NK-92 treated with Interleukin-12 subunit alpha and Interleukin-12 subunit beta, amount 100 ng/mL, for 24 hours (cell line): ENCODE measurements around the gene RNF148.
"Not testable (repeated sequence)": the region's sequence is repeated elsewhere in the genome, so short reads cannot be mapped to it uniquely, and the experiment has no call there.

Source experiments
- DNase-seq: peaks from one replicate; lab custom pipeline; 2025; lab: John Stamatoyannopoulos, UW

The RNF148 gene

DNA sequence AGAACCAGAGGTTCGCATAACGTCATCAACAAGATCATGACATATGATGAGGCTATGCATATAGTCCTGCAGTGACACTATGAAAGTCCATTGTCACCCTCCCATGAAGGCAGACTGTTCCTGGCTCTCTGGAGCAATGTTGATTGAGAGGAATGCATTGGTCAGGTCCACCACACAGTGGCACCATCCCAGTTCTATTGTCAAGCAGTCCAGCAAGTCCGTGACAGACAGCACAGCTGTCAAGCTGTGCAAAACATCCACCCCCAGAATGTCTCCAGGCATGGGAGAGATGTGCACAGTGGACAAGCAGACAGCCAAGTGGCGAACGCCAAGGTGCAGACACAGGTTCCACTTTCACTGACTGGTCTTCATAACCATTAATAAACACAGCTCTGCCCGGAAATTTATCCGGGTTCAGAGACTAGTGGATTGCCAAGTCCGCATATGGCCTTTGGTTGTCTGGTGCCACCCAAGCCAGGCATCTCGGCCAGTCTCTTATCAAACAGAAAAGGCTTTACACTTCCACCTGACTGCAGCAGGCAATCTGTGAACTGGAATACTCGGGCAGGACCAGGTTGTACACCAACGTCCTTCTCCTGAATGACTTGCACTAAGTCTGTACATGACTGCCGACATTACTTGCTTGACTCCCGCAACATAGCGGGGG lies 11.0 kb downstream of the RNF148 start:
- no peak for DNase-seq

DNA sequence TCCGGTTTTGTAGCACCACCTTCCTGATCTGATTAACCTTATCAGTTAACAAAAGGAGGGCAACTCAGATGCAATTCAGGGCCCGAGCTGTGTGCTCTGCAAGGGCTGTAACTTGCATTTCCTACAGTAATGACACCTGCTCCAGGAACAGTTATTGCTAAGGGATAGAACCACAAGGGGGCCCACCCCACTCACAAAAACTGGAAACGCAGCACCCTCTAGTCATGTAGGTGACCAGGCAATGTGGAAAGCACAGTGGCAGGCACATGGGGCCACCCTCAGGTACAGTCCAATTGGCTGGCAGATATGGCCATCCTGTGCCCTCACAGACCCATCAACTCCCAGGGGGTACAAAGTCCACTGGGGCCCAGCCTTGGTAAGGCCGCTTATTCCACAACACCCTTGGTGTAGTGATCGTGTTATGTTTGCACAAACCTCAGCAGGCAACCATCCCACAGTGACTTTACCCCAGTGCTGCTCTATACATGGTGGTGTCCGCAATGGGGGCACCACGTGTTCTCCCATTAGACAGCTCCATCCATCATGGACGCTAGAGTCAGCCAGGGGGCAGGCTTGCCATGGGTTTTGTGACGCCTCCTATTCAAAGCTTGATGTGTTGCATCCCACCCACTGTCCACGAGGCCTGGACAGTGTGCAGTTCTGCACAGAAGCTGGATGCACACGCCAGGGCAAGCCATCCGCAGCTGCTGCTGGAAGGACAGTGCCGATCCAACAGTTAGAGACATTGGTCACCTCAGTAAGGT lies 13.2 kb downstream of the RNF148 start:
- no peak for DNase-seq

DNA sequence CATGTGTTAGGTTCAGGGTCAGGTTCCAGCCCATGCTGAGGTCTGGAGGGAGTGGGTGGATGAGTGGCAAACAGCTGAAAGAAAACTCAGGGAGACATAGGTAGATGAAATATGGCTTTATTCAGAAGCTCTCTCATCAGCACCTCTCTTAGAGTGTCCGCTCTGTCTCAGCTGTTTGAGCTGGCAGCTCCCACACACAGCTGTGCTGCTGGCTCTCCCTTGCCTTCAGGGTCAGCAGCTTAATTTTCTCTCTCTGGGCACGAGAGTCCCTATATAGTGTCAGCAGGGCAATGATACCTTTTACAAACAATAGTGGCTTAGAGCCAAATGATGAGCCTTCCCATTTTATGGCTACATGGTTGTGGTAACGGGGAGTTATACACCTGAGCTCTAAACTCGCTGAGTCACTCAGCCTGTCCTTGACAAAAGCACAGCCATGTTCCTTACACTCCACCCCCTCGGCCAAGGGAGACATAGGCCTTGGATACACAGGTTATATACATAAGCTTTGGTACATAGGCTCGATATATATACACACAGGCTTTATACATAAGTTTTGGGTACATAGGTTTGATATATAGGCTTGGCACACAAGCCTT lies 14.2 kb downstream of the RNF148 start:
- no peak for DNase-seq

DNA sequence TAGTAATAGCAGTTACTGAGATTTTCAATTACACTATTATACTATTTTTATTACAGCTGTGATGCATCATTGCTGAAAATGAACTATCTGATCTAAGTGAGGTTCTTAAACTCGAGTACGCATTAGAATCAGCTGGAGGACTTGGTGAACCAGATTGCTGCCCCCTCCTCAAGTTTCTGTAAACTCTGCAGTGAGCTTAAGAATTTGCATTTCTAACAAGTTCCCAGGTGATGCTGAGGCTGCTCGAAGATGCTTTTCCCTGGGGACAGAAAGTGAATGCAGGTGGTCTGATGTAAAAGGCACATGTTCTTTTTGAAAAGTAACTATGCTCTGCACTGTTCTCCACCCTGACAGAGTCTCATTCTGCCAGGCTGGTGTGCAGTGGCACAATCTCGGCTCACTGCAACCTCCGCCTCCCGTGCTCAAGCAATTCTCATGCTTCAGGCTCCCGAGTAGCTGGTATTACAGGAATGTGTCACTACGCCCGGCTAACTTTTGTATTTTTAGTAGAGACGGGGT lies 16.3 kb downstream of the RNF148 start:
- DNase-seq, result no peak

DNA sequence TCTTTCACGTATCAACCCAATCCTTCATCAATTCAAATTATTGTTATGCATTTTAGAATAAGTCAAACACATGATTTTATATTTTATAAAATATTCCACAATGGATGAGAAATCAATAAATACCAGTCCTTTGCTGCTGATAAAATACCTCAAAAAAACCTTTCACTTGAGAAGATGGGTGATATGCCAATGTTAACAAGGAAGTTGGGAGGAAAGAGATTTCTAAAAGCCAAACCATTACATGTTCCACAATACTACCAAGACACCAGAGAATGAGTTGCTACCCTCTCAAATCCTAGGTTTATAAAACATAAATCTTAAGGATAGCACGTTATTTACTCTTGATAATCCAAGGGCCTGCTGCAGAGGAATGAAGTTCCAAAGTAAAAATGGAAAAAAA lies 18.2 kb downstream of the RNF148 start:
- no peak for DNase-seq

DNA sequence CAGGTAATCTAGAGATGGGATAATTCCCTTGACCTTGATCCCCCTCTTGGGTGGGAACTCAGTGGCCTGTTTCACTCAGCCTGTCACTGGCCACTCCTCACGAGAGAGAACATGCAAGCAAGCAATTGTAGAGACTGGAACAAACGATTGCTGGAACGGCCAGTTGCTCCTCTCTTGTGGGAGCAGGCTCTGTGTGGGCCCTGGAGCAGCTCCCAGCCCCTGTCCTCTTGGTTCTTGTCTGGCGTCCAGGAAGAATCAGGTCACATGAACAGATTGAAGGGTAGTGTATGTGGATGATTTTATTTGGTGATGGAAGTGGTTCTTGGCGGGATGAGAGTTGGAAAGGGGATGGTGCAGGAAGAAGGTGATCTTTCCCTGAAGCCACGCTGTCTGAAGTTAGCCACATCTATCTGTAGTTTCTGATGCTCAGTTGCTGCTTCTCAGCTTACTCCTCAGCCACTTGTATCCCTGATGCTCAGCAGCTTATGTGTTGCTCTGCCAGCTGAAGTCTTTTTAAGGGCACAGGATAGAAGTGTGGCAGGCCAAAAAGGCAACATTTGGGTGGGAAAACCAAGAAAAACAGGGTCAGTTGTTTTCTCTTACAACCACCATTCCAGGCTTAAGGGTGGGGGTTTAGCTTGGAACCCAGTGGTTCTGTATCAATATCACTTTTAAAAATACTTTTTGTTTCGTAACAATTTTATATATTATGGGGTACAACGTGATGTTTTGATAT lies 19.7 kb downstream of the RNF148 start:
- DNase-seq, result no peak

DNA sequence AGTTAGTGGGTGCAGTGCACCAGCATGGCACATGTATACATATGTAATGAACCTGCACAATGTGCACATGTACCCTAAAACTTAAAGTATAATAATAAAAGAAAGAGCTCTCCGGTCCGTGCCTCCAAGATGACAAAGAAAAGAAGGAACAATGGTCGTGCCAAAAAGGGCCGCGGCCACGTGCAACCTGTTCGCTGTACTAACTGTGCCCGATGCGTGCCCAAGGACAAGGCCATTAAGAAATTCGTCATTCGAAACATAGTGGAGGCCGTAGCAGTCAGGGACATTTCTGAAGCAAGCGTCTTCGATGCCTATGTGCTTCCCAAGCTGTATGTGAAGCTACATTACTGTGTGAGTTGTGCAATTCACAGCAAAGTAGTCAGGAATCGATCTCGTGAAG lies 21.5 kb downstream of the RNF148 start:
- not testable (repeated sequence) for DNase-seq

DNA sequence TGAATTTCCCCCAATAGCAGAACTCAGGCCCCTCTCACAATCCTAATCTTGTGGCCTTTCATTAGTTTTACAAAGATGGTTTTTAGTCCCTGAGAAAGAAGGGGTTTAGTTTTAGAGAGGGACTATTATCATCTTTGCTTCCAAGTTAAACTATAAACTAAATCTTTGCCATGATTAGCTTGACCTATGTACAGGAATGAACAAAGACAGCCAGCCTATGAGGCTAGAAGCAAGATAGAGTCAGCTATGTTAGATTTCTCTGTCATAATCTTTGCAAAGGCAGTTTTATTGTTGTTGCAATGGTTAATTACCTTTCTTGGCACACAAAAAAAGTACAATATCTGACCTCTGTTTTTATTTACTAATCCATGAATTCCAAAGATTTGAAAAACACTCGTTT lies 22.9 kb downstream of the RNF148 start:
- DNase-seq, result no peak

DNA sequence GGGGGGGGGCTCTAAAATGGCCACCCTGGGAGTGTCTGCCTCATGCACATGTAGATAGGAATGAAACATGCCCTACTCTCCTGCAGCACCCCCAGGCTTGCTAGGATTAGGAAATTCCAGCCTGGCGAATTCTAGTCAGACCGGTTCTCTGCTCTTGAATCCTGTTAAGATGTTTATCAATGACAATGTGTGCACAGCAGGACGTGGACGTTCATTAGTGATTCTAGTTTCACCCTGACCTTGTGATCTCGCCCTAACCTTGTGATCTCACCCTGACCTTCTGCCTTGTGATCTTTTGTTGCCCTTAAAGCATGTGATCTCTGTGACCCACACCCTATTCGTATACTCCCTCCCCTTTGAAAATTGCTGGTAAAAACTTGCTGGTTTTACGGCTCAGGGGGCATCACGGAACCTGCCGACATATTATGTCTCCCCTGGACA lies 23.4 kb downstream of the RNF148 start:
- DNase-seq, result not testable (repeated sequence)

DNA sequence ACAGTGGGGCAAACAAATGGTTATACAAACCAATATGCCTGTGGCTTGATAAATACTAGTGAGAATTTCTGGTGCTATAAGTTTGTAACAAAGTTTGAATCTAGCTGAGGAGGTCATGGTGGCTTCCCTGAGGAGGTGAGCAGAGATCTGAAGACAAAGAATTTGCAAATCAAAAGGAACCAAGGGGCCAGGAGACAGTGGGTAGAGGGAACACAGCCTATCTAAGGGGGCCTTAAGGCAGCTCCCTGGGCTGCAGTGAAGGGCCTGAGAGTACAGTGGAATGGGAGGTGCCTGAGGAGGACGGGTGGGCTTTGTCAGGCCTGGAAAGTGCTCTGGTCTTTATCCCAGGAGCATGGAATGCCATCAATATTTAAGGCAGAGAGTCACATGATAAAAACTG lies 25.6 kb downstream of the RNF148 start:
- no peak for DNase-seq

DNA sequence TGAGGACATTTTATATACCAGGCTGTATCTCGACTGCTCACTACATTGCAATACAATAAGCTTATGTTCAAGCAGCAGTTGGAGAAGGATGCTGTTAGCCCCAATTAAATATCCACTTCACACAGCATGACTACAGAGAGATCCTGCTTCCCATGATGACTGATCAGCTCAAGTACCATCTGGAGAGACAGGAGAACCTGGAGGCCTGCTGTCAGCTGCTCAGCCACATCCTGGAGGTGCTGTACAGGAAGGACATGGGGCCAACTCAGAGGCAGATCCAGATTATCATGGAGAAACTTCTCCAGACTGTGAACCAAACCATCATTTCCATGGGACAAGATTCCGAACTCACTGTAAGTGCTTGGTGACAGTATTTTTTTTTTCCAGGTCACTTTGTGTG lies 26.3 kb downstream of the RNF148 start:
- DNase-seq, result no peak

DNA sequence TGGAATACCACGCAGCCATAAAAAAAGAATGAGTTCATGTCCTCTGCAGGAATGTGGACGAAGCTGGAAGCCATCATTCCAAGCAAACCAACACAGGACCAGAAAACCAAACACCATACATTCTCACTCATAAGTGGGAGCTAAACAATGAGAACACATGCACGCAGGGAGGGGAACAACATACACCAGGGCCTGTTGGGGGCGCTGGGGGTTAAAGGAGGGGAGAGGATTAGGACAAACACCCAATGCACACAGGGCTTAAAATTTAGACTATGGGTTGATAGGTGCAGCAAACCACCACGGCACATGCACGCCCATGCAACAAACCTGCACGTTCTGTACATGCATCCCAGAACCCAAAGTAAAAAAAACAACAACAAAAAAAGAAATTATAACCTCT lies 27.1 kb downstream of the RNF148 start:
- DNase-seq, result no peak

DNA sequence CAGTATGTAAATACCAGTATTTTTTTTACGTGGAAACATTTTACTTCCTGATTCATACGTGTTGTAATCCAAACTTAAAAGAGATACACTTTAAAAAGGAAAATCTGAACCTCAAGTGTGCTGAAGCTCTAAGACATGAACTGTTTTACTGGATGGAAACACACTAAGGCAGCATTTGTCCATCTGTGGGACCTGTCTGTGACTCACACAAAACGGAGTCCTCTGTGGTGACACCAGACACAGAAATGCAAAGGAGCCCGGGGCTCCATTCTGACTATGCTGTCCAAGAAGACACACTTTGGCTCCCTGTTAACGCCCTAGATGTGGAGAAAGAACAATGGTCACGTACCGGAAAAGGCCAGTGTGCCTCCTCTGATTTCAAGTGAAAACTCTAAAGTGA lies 27.7 kb downstream of the RNF148 start:
- no peak for DNase-seq

DNA sequence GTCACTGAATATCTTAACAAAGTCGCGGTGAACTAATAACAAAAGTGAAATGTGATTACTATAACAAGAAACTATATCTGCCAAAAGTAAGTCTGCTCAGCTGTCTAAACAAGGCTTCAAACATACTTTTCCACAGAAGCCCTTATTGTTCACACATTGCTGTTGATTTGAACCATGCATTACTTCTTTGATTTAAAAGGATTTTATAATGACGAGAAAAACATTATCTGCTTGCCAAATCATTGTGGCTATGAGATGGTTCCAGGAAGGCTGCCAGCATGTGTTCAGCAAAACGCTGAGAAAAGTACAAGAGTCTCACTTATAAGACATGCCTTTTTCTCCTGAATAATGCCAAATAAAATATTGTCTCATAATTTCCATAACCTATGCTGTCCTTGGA lies 28.2 kb downstream of the RNF148 start:
- DNase-seq, result no peak

DNA sequence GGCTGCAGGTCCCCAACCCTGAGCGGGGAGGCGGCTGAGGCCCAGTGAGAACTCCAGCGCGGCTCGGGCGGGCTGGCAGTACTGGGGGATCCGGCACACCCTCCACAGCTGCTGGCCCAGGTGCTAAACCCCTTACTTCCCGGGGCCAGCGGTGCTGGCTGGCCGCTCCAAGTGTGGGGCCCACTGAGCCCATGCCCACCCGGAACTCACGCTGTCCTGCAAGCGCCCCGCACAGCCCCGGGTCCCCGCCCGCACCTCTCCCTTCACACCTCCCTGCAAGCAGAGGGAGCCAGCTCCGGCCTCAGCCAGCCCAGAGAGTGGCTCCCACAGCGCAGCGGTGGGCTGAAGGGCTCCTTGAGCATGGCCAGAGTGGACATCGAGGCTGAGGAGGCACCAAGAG lies 28.8 kb downstream of the RNF148 start:
- no peak for DNase-seq

DNA sequence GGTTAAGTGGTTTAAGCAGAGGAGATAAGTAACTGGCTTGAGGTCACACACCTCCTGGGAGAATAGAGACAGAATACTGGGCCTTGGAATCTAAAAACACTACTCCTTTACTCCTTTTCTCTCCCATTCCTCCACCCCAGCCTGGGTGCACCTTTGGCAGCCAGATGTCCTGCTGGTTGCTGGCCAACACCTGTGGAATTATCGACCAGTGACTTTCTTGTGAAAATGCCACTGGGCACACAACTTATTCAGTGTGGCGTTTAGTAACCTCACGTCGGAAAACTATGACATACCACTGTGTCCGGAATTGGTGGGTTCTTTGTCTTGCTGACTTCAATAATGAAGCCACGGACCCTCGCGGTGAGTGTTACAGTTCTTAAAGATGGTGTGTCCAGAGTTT lies 30.2 kb downstream of the RNF148 start:
- no peak for DNase-seq

DNA sequence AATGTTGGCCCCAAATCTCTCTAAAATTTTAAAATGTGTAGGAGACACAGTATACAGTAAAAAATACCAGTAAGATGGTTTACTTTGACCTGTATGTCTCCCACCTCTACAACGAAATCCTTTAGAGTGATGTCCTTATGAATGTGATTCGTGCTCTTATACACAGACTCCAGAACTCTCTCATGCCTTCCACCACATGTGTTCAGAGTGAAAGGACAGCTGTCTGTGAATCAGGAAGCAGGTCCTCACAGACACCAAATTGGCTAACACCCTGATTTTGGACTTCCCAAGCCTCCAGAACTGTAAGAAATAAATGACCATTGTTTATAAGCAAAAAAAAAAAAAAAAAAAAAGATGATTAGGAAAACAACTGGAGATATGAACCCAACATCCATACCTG lies 39.0 kb downstream of the RNF148 start:
- no peak for DNase-seq

DNA sequence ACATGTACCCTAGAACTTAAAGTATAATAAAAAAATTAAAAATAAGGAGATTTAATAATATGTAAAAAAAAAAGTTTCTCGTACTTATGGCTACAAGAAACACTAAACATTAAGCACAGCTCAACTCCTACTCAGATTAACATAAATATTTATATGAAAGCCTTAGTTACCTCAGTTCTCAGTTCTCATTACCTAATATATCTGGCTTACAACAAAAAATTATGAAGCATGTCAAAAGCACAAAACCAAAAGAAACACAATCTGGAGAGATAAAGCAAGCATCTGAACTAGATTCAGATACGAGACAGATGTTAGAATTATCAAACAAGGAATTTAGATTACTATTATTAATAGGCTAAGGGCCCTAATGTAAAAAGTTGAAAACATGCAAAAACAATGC lies 43.9 kb downstream of the RNF148 start:
- no peak for DNase-seq

DNA sequence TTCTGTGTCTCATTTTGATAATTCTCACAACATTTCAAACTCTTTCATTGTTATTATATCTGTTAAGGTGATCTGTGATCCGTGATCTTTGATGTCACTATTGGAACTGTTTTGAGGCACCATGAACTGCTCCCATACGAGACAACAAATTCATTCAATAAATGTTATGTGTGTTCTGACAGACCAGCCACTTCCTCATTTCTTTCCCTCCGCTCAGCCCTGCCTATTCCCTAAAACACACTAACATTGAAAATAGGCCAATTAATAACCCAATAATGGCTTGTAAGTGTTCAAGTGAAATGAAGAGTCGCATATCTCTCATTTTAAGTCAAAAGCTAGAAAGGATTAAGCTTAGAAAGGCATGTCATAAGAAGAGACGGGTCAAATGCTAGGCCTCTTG lies 49.0 kb downstream of the RNF148 start:
- no peak for DNase-seq

DNA sequence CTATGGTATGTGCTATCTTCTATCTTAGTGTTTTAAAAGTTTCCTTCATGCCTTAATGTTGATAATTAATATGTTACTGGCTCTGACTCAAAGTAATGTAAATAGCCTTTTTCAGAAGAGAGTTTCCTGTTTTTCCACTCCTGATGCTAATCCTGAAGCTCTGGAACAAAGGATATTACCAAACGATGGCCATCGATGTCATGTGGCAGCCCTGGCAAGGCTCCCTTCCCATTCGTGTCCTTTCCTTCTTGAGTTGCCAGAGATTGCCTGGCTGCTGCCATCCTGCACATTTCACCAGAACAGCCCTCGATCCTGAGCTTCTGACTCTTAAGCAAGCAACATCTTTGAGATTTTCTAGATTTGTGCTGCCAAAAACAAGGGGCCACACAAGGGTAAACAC lies 49.8 kb downstream of the RNF148 start:
- no peak for DNase-seq
